ENCODE results near the gene NRG2.

NRG2 gene

GRCh38 chr5:139966856-139967255 lies 76.2 kb downstream of the NRG2 start:
- DNase-seq = no peak

- no peak for DNase-seq
Measured at GRCh38 chr5:139964994-139965565, 78.0 kb downstream of the NRG2 start.

DNA sequence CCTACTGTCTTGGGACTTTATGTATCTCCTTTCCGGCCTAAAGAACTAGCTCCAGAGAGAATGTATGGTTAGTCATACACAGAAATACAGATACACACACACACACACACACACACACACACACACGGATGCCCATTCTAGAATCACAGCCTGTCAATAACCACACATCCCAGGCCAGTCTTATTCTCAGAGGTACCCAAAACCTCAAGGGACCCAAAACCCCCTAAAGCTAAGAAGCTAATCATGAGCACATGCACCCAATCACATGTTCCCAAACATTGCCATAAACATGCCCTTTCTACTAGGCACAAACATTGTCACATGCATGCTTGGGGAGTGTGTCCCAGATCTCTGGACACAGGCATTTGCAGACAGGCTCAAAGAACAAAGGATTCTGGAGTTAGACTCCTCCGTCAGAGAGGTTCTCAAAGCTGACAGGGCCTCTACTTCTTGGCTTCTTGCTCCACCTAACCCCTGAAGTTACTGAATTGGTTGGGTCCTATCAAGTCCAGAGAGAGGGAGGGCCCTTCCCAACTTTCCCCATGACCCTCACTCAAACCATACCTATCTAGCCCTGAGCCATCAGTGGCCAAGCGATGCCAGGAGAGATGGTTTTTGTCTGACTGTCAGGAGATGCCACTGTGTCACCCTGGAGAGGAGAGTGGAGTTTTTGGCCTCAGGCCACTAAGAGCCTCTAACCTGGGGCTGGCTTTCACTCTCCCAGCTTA lies 78.7 kb downstream of the NRG2 start:
- DNase-seq = no peak

GRCh38 chr5:139962445-139962844 lies 80.7 kb downstream of the NRG2 start:
- no peak for DNase-seq

DNA sequence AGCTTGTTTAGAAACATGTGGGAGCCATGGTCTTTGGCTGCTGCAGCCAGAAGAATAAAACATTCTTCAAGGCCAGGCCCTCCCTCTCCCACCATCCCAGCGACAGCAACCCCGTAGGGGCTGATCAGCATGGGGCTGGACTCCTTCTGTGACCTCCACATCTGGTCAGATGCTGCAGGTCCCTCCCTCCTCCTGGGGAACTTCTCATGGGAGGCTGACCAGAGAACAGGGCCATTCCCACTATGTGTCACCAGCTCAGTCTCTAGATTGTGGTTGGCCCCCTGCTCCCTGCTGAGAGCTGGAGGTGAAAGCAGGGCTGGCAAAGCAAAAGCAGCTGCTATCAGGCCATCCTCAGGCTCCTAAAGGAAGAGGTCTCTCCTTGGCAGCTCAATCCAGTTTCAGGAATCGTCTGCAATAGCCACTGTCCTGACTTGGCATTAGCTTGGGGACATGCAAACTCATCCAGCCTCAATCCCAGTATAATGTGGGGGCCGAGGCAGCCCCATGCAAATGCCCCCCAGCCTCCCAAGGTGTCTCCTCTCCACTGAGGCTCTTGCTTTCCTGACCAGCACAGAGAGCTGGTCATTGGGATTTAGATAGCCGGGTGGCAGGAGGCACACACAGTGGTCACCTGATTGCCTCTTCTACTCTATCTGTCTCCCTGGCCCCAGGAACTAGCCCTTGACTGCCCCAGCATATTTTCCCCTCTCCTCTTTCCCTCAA lies 81.5 kb downstream of the NRG2 start:
- DNase-seq = no peak

DNA sequence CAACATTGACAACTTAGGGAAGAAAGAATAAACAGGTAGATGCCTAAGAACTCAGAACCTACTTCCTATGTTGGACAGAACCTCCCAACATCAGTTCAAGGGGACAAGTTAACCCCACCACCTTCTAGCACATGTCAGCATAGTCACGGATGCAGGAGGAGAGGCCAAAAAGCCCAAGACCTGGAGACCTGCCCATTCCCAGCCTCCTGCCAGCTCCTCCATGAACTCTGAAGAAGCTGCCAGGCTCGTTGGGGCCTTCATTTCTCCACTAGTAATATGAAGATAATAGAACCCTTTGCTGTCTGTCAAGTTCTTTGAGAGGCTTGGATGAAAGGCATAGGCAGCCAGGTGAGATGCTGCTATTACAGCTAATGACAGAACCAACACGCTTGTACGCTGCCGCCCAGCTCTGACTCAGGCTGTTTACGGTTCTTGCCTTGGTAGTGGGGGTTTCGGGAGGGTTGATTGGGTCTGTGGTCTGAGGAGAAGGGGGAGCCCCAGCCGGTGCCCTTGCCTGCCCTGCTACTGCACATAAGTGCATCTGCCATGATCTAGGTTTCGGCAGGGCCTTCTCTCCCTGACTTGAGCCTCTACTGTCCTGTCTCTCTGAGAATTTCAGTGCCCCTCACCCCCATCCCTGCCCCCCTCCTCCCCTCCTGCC lies 82.2 kb downstream of the NRG2 start:
- no peak for DNase-seq

- DNase-seq = no peak
Measured at GRCh38 chr5:139958432-139959148, 84.5 kb downstream of the NRG2 start.

- no peak for DNase-seq
Measured at GRCh38 chr5:139956342-139956741, 86.8 kb downstream of the NRG2 start.

DNA sequence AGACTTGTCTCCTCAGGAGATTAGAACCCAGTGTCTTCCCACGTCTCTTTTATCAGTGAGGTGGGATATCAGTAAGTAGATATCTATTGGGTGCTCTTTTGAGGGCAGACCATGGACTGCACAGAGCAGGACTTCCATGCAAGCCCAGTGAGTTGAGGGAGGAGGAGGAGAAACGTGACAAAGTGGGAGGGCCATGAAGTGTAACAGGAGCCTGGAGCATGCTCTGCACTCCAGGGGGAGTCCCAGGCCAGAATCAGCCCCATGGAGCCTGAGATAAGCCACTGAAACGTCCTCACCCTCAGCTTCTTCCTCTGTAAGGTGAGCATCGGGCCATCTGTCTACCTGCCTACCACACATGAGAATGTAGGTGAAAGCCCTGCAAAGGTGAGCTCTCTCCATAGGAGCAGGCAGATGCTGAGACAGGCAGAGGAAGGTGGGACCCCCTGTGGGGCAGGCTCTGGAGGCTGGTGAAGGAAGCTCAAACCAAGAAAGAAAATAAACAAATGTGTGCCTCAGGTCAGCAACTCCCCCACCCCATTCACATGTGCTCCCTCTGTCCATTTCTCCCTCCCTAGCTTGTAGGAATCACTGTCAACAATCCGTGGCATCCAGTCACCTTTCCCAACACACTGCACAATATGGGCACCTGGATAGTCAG lies 87.4 kb downstream of the NRG2 start:
- no peak for DNase-seq

- DNase-seq = no peak
Measured at GRCh38 chr5:139955053-139955605, 88.0 kb downstream of the NRG2 start.

- DNase-seq = no peak
Measured at GRCh38 chr5:139954462-139954861, 88.6 kb downstream of the NRG2 start.

- DNase-seq = no peak
Measured at GRCh38 chr5:139954022-139954421, 89.1 kb downstream of the NRG2 start.

GRCh38 chr5:139952574-139952973 lies 90.5 kb downstream of the NRG2 start:
- no peak for DNase-seq

- no peak for DNase-seq
Measured at GRCh38 chr5:139951983-139952382, 91.1 kb downstream of the NRG2 start.

GRCh38 chr5:139951296-139951924 lies 91.7 kb downstream of the NRG2 start:
- DNase-seq = no peak

- no peak for DNase-seq
Measured at GRCh38 chr5:139950436-139950835, 92.7 kb downstream of the NRG2 start.

- no peak for DNase-seq
Measured at GRCh38 chr5:139949710-139950109, 93.4 kb downstream of the NRG2 start.

GRCh38 chr5:139947727-139948126 lies 95.4 kb downstream of the NRG2 start:
- no peak for DNase-seq

GRCh38 chr5:139946440-139946839 lies 96.7 kb downstream of the NRG2 start:
- no peak for DNase-seq

DNA sequence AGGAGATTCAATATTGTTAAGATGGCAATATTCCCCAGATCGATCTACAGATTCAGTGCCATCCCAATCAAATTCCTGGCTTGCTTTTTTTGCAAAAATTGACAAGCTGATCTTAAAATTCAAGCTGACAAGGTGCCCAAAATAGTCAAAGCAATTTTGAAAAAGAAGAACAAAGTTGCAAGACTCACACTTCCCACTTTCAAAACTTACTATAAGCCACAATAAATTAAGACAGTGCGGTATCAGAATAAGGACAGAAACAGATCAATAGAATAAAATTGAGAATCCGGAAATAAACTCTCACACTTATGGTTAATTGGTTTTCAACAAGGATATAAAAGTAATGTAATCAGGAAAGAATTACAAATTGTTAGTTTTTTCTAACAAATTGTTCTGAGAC lies 97.1 kb downstream of the NRG2 start:
- DNase-seq = no peak

DNA sequence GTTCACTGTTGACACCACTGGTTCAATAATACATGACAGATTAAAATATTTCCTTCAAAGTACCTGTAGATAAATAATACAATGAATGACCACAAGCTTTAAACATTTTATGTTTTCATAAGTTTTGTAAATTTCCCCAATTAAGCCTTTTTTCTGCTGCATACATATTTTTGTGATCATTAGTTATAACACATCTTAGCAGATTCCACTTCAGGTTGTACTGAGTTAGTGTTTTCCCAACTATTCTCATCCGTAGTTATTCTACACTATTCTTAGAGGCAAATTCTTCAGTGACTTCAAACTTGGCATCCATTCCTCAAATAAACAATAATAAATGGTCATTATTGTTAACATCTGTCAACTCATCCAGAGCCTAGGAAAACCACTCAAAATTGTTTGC lies 100.9 kb downstream of the NRG2 start:
- DNase-seq = no peak

DNA sequence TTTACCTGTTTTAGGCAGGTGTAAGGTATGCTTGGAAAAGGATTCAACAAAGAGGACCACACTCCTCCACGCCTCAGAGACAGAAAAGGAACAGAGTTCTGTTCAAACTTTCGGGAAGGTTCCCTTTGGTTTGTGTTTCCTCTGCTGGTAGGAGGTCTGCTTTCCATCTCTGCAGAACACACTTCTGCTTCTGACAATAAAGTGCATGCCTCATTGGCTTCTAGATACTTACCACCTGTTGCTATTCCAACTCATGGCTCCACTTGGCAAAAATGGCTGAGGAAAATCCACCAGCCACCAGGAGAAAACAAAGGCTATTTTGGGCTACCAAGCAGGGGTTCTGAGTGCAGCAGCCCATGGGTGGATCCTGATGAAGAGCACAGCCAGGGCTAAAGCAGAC lies 112.7 kb downstream of the NRG2 start:
- no peak for DNase-seq

Data from SIG-M5 (cell line).